Measurements from ENCODE around the gene DNMT3B. TPM values are rescaled to one million over a fixed set of nuclear protein-coding genes. Genes with fewer than 3 reads are reported as not detected.

DNMT3B gene
- total and polyA plus RNA-seq, 9 of the 15 experiments (the other 6 are each of a cell fraction or from before 2014, with no cell fraction given): 9.3 to 74.8 (median 49.1) TPM

DNA sequence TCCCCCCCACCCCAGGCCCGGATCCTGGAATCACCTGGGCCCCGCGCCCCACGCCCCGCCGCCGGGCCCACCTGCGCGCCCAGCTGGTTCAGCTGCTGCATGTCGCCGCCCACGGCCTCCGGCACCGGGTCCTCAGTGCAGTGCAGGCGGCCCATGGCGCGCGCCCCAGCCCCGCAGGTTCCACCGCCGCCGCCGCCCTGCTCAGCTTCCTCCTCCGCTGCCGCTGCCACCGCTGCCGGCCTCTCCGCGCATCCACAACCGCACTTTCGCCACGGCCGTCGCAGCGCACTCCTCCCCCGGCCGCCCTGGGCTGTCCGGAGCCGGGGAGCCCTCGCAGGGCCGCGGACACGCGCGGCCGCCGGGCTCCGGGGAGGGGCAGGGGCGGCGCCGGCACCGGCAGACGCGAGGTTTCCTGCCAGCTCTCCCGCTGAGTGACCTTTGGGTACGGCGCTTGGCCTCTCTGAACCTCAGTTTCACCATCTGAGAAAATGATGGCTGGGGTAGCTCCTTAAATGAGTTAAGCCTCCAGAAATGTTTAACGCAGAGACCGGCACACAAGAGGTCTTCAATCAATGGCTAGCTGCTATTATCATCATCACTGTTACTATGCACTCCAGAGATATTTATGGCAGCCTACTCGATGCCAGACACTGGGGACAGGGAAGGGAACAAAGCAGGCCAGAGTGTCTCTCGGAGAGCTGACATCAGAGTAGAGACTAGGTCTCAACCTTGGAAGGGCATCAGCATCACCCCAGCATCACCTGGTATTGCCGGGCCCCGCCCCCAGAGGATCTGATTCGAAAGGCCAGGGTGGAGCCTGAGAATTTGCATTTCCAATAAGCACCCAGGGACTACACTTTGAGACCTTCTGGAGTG, 18.7 kb upstream of the DNMT3B start, which contains the start of gene COMMD7 (continued):
- TF ChIP-seq IRF2 (CRISPR knock-in tag; IDR thresholded peaks at IDR 0.05): no peak
- TF ChIP-seq FOSL1 (tag; conservative IDR thresholded peaks at IDR 0.05): no peak
- TF ChIP-seq, protein P1, sequence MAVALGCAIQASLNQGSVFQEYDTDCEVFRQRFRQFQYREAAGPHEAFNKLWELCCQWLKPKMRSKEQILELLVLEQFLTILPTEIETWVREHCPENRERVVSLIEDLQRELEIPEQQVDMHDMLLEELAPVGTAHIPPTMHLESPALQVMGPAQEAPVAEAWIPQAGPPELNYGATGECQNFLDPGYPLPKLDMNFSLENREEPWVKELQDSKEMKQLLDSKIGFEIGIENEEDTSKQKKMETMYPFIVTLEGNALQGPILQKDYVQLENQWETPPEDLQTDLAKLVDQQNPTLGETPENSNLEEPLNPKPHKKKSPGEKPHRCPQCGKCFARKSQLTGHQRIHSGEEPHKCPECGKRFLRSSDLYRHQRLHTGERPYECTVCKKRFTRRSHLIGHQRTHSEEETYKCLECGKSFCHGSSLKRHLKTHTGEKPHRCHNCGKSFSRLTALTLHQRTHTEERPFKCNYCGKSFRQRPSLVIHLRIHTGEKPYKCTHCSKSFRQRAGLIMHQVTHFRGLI (CRISPR knock-in tag; IDR thresholded peaks at IDR 0.05): no peak
- peak; percentile 79; the same call in 1 of the 2 replicates for TF ChIP-seq ZFX (CRISPR knock-in tag; IDR thresholded peaks at IDR 0.05)
- no peak for TF ChIP-seq NFYB (IDR thresholded peaks at IDR 0.05; ENCODE audit: extremely low read depth, insufficient read length)
- TF ChIP-seq NEUROD1 (IDR thresholded peaks at IDR 0.05; ENCODE audit: borderline replicate concordance, low read depth, low read length, partially characterized antibody): peak; percentile 29
- TF ChIP-seq ZBTB1 (CRISPR knock-in tag; IDR thresholded peaks at IDR 0.05; ENCODE audit: borderline replicate concordance, low read depth): 0 out of 2 replicates have a peak, but pooled peaks have one; percentile 62
- TF ChIP-seq, protein P2, sequence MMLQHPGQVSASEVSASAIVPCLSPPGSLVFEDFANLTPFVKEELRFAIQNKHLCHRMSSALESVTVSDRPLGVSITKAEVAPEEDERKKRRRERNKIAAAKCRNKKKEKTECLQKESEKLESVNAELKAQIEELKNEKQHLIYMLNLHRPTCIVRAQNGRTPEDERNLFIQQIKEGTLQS (IDR thresholded peaks at IDR 0.05): no peak
- TF ChIP-seq, protein P2 (CRISPR knock-in tag; conservative IDR thresholded peaks at IDR 0.05): no peak
- TF ChIP-seq FOXK1 (CRISPR knock-in tag; IDR thresholded peaks at IDR 0.05; ENCODE audit: borderline replicate concordance): no peak
- no peak for TF ChIP-seq ELF4 (CRISPR knock-in tag; IDR thresholded peaks at IDR 0.05)
- peak; percentile 72; the same call in 1 of the 2 replicates for TF ChIP-seq PHF8 (IDR thresholded peaks at IDR 0.05; ENCODE audit: borderline replicate concordance, low read length)
- TF ChIP-seq, protein P3, sequence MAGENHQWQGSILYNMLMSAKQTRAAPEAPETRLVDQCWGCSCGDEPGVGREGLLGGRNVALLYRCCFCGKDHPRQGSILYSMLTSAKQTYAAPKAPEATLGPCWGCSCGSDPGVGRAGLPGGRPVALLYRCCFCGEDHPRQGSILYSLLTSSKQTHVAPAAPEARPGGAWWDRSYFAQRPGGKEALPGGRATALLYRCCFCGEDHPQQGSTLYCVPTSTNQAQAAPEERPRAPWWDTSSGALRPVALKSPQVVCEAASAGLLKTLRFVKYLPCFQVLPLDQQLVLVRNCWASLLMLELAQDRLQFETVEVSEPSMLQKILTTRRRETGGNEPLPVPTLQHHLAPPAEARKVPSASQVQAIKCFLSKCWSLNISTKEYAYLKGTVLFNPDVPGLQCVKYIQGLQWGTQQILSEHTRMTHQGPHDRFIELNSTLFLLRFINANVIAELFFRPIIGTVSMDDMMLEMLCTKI (IDR thresholded peaks at IDR 0.05; ENCODE audit: partially characterized antibody): no peak
- TF ChIP-seq ZNF133 (CRISPR knock-in tag; IDR thresholded peaks at IDR 0.05): no peak
- TF ChIP-seq NRF1 (conservative IDR thresholded peaks at IDR 0.05 in 1 of 2, IDR thresholded peaks at IDR 0.05 in 1 of 2): peak in 1 of 2 experiments; percentile 47; a peak in 2 of 4 replicates
- no peak for TF ChIP-seq CCAR2 (IDR thresholded peaks at IDR 0.05; ENCODE audit: low read depth, low read length)
- TF ChIP-seq, protein P4, sequence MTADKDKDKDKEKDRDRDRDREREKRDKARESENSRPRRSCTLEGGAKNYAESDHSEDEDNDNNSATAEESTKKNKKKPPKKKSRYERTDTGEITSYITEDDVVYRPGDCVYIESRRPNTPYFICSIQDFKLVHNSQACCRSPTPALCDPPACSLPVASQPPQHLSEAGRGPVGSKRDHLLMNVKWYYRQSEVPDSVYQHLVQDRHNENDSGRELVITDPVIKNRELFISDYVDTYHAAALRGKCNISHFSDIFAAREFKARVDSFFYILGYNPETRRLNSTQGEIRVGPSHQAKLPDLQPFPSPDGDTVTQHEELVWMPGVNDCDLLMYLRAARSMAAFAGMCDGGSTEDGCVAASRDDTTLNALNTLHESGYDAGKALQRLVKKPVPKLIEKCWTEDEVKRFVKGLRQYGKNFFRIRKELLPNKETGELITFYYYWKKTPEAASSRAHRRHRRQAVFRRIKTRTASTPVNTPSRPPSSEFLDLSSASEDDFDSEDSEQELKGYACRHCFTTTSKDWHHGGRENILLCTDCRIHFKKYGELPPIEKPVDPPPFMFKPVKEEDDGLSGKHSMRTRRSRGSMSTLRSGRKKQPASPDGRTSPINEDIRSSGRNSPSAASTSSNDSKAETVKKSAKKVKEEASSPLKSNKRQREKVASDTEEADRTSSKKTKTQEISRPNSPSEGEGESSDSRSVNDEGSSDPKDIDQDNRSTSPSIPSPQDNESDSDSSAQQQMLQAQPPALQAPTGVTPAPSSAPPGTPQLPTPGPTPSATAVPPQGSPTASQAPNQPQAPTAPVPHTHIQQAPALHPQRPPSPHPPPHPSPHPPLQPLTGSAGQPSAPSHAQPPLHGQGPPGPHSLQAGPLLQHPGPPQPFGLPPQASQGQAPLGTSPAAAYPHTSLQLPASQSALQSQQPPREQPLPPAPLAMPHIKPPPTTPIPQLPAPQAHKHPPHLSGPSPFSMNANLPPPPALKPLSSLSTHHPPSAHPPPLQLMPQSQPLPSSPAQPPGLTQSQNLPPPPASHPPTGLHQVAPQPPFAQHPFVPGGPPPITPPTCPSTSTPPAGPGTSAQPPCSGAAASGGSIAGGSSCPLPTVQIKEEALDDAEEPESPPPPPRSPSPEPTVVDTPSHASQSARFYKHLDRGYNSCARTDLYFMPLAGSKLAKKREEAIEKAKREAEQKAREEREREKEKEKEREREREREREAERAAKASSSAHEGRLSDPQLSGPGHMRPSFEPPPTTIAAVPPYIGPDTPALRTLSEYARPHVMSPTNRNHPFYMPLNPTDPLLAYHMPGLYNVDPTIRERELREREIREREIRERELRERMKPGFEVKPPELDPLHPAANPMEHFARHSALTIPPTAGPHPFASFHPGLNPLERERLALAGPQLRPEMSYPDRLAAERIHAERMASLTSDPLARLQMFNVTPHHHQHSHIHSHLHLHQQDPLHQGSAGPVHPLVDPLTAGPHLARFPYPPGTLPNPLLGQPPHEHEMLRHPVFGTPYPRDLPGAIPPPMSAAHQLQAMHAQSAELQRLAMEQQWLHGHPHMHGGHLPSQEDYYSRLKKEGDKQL (CRISPR knock-in tag; IDR thresholded peaks at IDR 0.05; ENCODE audit: borderline replicate concordance): no peak

Measured in K562 (cell line).